KOPT-K1 (cell line): ENCODE results near the gene ARHGEF2.

Experiments
- H3K27ac ChIP-seq: fragments of 200-600 bp; sonication (generic); 2 replicates; pipeline ENCODE4 v1.5.1; 2016; ENCODE audit warnings: antibody characterized with exemption, mild to moderate bottlenecking, low read depth, low read length; ENCODE audit not compliant: poor library complexity, severe bottlenecking
- H3K36me3 ChIP-seq: fragments of 200-600 bp; sonication (generic); 2 replicates; pipeline ENCODE4 v1.5.1; 2017; ENCODE audit warnings: antibody characterized with exemption, mild to moderate bottlenecking, low read length, moderate library complexity; ENCODE audit not compliant: insufficient read depth
- H3K9me3 ChIP-seq: fragments of 200-600 bp; sonication (generic); 2 replicates; pipeline ENCODE4 v1.5.1; 2017; ENCODE audit warnings: antibody characterized with exemption, low read length, mild to moderate bottlenecking; ENCODE audit not compliant: insufficient read depth, poor library complexity, severe bottlenecking

The ARHGEF2 gene

DNA sequence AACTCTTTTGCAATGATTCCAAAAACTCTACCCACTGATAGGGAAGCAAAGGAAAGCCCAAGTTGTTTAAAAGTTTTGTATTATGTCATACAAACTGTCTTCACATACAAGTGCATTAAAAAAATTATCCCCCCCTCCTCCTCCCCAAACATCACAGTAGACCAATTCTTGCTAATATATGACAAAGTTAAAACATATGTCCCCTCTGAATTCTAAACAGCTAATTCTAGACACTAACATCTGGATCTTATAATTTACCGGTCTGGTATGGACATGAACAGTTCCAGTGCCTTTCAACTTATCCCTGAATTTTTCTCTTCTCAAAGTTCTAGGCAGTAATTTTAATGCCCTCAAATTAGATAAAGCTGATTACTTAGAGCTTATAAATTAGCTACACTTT, 80.6 kb downstream of the ARHGEF2 start:
- no peaks in the 10 kb centered on the region for H3K9me3 ChIP-seq
- no peak overlapping the region for H3K27ac ChIP-seq
- peaks cover 58% of the 10 kb centered on the region for H3K36me3 ChIP-seq
